HG03354 (cell line): Measurements from ENCODE around the gene PHKB.
A peak's percentile ranks its signal among the peaks of the same experiment; 100 is the strongest.

Experiments used
- ATAC-seq: cut with Tn5 transposase; IDR thresholded peaks from one replicate; pipeline ENCODE4 v1.9.1; 2021; ENCODE audit warnings: mild to moderate bottlenecking; ENCODE audit not compliant: unreplicated experiment, poor library complexity, severe bottlenecking

Gene PHKB

GRCh38 chr16:47712276-47713224 lies 251.4 kb downstream of the PHKB start:
- no peak for ATAC-seq

DNA sequence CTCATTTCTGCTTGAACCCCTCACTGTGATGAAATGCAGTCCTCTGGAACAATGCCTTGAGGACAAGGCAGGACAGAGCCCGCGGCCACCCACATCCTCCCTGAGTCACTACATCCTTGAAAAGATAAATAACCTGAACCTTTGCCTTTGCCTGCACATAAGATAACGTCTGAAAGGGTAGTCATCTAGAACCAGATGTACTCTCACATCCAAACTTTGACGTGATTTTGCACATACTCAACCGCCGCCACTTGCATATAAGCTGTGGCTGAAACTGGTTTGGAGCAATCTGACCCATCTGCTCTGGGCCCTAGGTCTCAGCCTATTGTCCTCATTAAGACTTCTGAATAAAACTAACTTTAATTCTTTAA lies 252.1 kb downstream of the PHKB start:
- ATAC-seq = peak; percentile 63

- ATAC-seq = no peak
Measured at GRCh38 chr16:47715442-47716083, 254.4 kb downstream of the PHKB start.

- no peak for ATAC-seq
Measured at GRCh38 chr16:47716571-47716970, 255.4 kb downstream of the PHKB start.

DNA sequence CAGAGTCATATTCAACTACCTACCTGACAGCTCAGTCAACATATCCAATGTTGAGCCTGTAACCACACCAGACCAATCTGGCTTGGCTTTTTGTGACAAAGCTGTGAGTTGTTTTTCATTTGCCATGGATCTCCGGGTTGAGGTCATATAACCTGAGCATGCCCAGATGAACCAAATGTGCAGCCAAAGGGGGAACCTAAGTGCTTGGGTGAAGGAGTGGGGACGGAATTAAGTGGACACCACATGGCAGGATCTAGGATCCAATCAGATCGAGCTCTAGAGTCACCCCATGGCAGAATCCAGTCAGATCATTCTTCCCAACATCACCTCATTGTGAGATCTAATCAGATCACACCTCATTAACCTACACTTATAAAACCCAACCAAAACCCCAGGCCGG lies 258.6 kb downstream of the PHKB start:
- no peak for ATAC-seq

DNA sequence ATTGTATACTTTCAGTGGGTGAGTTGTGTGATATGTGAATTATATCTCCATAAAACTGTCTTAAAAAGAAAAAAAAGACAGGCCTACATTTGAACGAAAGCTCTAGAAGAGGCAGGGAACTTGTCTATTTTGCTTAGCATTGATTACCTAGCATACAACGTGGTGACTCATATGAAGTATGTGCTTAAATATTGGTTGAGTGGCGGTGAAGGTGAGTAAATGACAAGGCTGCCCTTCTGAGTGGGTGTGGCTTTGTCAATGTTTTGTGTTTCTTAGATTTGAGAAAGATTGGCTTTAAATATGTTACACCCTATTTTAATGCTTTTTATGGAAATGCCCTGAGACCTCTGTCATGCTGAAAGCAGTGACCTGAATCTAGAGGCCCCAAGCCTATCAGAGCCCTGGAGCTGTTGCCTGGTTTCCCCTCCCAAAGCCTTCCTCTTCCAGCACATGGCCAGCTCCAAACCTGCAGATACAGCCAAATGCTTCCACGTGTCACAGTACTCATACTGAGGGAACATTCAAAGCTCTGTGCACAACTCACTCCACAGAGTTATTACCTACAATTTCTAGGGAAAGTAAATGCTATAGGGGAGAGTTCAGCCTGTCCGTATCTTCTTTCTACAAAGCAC lies 260.0 kb downstream of the PHKB start:
- ATAC-seq = no peak

- no peak for ATAC-seq
Measured at GRCh38 chr16:47722046-47722445, 260.9 kb downstream of the PHKB start.

GRCh38 chr16:47724115-47724785 lies 263.1 kb downstream of the PHKB start:
- no peak for ATAC-seq

DNA sequence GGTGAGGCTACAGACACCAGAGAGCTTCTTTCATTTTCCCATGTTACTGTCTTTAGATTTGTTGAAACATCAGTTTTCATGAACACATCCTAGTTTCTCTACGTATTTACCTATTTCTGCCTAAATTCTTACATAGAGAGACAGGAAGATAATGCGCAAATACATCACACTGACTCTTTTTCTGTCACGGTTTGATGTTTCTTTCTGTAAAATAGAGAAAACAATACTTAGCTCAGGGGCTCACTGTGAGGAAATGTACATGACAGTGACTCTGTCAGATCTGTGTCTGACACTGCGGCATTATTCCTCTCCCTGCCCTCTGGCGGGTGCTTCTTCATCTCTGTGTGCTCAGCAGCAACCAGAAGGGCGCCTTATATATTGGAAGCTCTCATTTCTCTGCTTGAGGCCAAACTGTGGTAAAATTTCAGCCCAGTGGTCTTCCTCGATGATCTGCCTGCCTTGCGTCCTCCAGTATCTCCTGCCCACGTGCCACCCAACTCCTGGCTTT lies 264.1 kb downstream of the PHKB start:
- no peak for ATAC-seq

GRCh38 chr16:47726031-47726675 lies 265.0 kb downstream of the PHKB start:
- no peak for ATAC-seq

- no peak for ATAC-seq
Measured at GRCh38 chr16:47727131-47727530, 266.0 kb downstream of the PHKB start.

- ATAC-seq = no peak
Measured at GRCh38 chr16:47728205-47728604, 267.1 kb downstream of the PHKB start.

DNA sequence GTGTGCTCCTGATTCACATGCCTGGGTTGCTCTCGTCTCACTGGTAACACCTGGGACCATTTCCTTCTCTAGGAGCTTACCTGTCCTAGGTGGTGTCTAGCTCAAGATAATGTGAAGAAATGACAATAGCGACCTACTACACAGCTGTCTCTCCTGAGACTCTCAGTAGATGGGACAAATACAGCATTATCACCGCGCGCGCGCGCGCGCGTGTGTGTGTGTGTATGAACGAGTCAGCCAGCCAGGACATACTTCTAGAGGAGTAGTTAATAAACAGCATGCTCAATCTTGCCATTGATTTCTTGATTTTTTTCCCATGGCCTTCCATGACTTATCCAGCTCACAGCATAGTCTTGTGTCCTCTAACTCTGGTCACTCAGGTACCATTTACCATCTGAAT lies 268.6 kb downstream of the PHKB start:
- ATAC-seq = no peak

- ATAC-seq = no peak
Measured at GRCh38 chr16:47731252-47731651, 270.1 kb downstream of the PHKB start.

DNA sequence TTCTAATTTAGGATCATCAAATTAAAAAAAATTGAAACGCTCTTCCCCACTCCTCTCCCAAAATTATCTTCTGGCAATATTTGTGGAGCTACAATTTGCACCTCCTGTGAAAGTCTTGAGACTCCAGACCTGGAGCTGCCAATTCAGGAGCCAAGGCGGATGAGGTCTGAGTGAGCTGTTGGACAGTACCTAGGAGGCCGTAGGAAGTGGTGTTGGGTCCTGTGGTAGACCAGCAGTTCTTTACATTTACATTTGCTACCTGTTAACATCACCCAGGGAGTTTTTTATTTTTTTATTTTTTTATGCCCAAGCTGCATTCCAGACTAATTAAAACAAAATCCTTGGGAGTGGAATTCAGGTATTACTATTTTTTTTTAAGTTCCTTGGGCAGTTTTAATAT lies 271.0 kb downstream of the PHKB start:
- no peak for ATAC-seq

GRCh38 chr16:47732523-47733111 lies 271.5 kb downstream of the PHKB start:
- ATAC-seq = no peak

- ATAC-seq = no peak
Measured at GRCh38 chr16:47734081-47734857, 273.1 kb downstream of the PHKB start.

GRCh38 chr16:47734987-47735594 lies 274.0 kb downstream of the PHKB start:
- ATAC-seq = no peak
